Endothelial cell of umbilical vein (primary cell): ENCODE data around the gene DLEC1. TPM values are rescaled to one million over a fixed set of nuclear protein-coding genes. Genes with fewer than 3 reads are reported as not detected.
"Not testable (repeated sequence)": the region's sequence is repeated elsewhere in the genome, so short reads cannot be mapped to it uniquely, and the experiment has no call there.

Experiments
- BruUV-seq: library from RNA; stranded (reverse); fragments of 400-500 nt; replicated peaks from 2 replicates; lab custom pipeline; 2021; lab: Mats Ljungman, UMichigan
- CTCF ChIA-PET: fragments of 300-600, 350-600 bp; sonication (Branson Sonifier 250); formaldehyde crosslinking; loops from one replicate; lab custom pipeline; 2021; ENCODE audit warnings: antibody characterized with exemption, inconsistent platforms; lab: Charles Lee
- POLR2A ChIA-PET: fragments of 300-600, 350-600 bp; sonication (Branson Sonifier 250); formaldehyde crosslinking; loops from one replicate; lab custom pipeline; 2021; ENCODE audit warnings: antibody characterized with exemption, inconsistent platforms; lab: Charles Lee
- DNase-seq: peaks from one replicate; pipeline ENCODE4 v3.0.0-alpha.2; 2011; ENCODE audit warnings: low read depth, low spot score
- FAIRE-seq: peaks from 2 replicates; lab custom pipeline; 2011; peaks lifted over from hg19 to GRCh38; lab: Jason Lieb, UNC
- H2AFZ ChIP-seq: 2 replicates; pipeline ENCODE4 v1.6.0; 2012; ENCODE audit warnings: low read depth, low read length, control low read depth, inconsistent platforms
- H3K27ac ChIP-seq: 2 replicates; pipeline ENCODE4 v1.5.1; 2011; ENCODE audit warnings: low read depth, mild to moderate bottlenecking, control low read depth, low read length, moderate library complexity; ENCODE audit not compliant: insufficient read depth
- H3K27me3 ChIP-seq, 2 experiments: 2 replicates each; pipeline versions ENCODE4 v1.6.0 to v1.6.1; 2011; ENCODE audit warnings: low read length in 2 of 2, mixed read lengths in 1 of 2; ENCODE audit not compliant: control insufficient read depth in 2 of 2, insufficient read depth in 2 of 2
- H3K36me3 ChIP-seq, 2 experiments: 2 replicates in 1 of 2; 3 replicates in 1 of 2; pipeline ENCODE4 v1.5.1; 2011; ENCODE audit warnings: low read length in 2 of 2, mild to moderate bottlenecking in 1 of 2, moderate library complexity in 1 of 2; ENCODE audit not compliant: control insufficient read depth in 2 of 2, insufficient read depth in 2 of 2; ENCODE audit errors: extremely low read depth in 1 of 2
- H3K4me1 ChIP-seq: 3 replicates; pipeline ENCODE4 v1.5.1; 2011; ENCODE audit warnings: mild to moderate bottlenecking, low read length; ENCODE audit not compliant: control insufficient read depth, insufficient read depth; ENCODE audit errors: extremely low read depth
- H3K4me2 ChIP-seq: 2 replicates; pipeline ENCODE4 v1.6.1; 2011; ENCODE audit warnings: low read length, control low read depth, mixed read lengths; ENCODE audit not compliant: insufficient read depth
- H3K4me3 ChIP-seq, 3 experiments: fragments of 200-600 bp in 1 of 3; sonication (generic), shearing (Covaris generic) in 1 of 3; replicated peaks in 1 of 3; 2 replicates each; pipeline ENCODE4 v1.5.1; 2011 to 2016; ENCODE audit warnings: control low read depth in 3 of 3, low read length in 3 of 3, mild to moderate bottlenecking in 2 of 3, inconsistent platforms in 1 of 3, low read depth in 1 of 3, moderate library complexity in 1 of 3; ENCODE audit not compliant: insufficient read depth in 1 of 3
- H3K79me2 ChIP-seq: 2 replicates; pipeline ENCODE4 v1.6.0; 2012; ENCODE audit warnings: low read length, inconsistent platforms; ENCODE audit not compliant: control insufficient read depth, insufficient read depth
- H3K9ac ChIP-seq: replicated peaks from 2 replicates; pipeline ENCODE3; 2011; ENCODE audit warnings: low read length, control low read depth; ENCODE audit not compliant: insufficient read depth; ENCODE audit errors: extremely low read depth
- H3K9me1 ChIP-seq: replicated peaks from 3 replicates; pipeline ENCODE4 v1.6.0; 2011; ENCODE audit warnings: mild to moderate bottlenecking, low read length; ENCODE audit not compliant: control insufficient read depth, insufficient read depth; ENCODE audit errors: extremely low read depth
- H3K9me3 ChIP-seq: replicated peaks from 2 replicates; pipeline ENCODE4 v1.5.1; 2012; ENCODE audit warnings: low read length, inconsistent platforms; ENCODE audit not compliant: control insufficient read depth, insufficient read depth
- H4K20me1 ChIP-seq: replicated peaks from 2 replicates; pipeline ENCODE3; 2011; ENCODE audit warnings: mild to moderate bottlenecking, low read length; ENCODE audit not compliant: control insufficient read depth, insufficient read depth; ENCODE audit errors: extremely low read depth
- CTCF ChIP-seq, 2 donors: IDR thresholded peaks; 1 replicate in 1 of 2; 2 replicates in 1 of 2; pipeline ENCODE4 v1.5.1; 2011; ENCODE audit warnings: low read length in 2 of 2, mild to moderate bottlenecking in 2 of 2, moderate library complexity in 2 of 2, control low read depth in 1 of 2, inconsistent platforms in 1 of 2, low read depth in 1 of 2; ENCODE audit not compliant: insufficient read depth in 1 of 2; ENCODE audit errors: extremely low read depth in 1 of 2
- GATA2 ChIP-seq: IDR thresholded peaks from 2 replicates; pipeline ENCODE4 v1.7.0; 2011; ENCODE audit warnings: low read depth, mild to moderate bottlenecking, moderate library complexity, mixed read lengths, low read length; ENCODE audit not compliant: insufficient read length, insufficient read depth
- POLR2A ChIP-seq: IDR thresholded peaks from 2 replicates; pipeline ENCODE4 v1.6.1; 2012; ENCODE audit warnings: low read depth, mild to moderate bottlenecking, control low read depth, low read length
- POLR2AphosphoS5 ChIP-seq: IDR thresholded peaks from 2 replicates; pipeline ENCODE4 v1.6.1; 2012; ENCODE audit warnings: low read depth, mild to moderate bottlenecking, control low read depth, low read length, moderate library complexity; ENCODE audit not compliant: insufficient read depth
- dilution Hi-C: fragments of 300-500 bp; cut with MboI; formaldehyde crosslinking; loops from one replicate; pipeline ENCODE4 v1.15.0; 2019; ENCODE audit warnings: low sequenced_read_pairs; ENCODE audit not compliant: extremely low pct_ligation_motif_present
- intact Hi-C: fragments of 100-400 bp; cut with micrococcal nuclease; formaldehyde crosslinking; loops from one replicate; pipeline ENCODE4 v1.10.0; 2022
- polyA plus RNA-seq, 4 experiments: library from polyadenylated mRNA; depleted of rRNA in 3 of 4; stranded (reverse) in 3 of 4; unstranded in 1 of 4; fragments of >200 nt; gene quantifications; 2 replicates each; pipeline versions ENCODE4 v1.2.1 to v1.2.3, GENCODE V29; 2011 to 2012; ENCODE audit warnings: missing spikeins in 1 of 4
- total RNA-seq: library from RNA; stranded (reverse); gene quantifications from 2 replicates; pipeline ENCODE4 v1.2.3, GENCODE V29; 2021

DLEC1 gene
- total and polyA plus RNA-seq, 2 donors (not counting 3 experiments of a cell fraction or from before 2014, with no cell fraction given): not detected

DNA sequence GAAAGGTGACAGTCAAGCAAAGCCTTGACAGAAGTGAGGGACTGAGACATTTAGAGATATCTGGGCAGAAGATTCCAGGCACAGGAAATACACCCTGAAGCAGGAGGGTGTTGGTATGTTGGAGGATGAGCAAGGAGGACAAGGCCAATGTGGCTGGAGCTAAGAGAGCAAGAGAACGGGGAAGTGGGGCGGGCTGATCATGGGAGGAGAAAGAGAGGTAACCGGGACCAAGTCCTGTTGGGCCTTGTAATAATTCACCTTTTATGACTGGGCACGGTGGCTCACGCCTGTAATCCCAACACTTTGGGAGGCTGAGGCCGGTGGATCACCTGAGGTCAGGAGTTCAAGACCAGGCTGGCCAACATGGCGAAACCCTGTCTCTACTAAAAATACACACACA, 5.4 kb upstream of the DLEC1 start:
- H3K9me1 ChIP-seq, H3K79me2 ChIP-seq, BruUV-seq, dilution Hi-C loops, POLR2A ChIA-PET, H3K27me3 ChIP-seq, H3K4me1 ChIP-seq, H2AFZ ChIP-seq, DNase-seq, H3K9ac ChIP-seq, H3K4me3 ChIP-seq, H3K9me3 ChIP-seq, H4K20me1 ChIP-seq, CTCF ChIA-PET, H3K4me2 ChIP-seq, H3K36me3 ChIP-seq, intact Hi-C loops, H3K27ac ChIP-seq, FAIRE-seq: not testable (repeated sequence)

- H3K27me3 ChIP-seq, intact Hi-C loops, H3K36me3 ChIP-seq, H3K79me2 ChIP-seq, FAIRE-seq, H3K9me3 ChIP-seq, H2AFZ ChIP-seq, BruUV-seq, H4K20me1 ChIP-seq, H3K9me1 ChIP-seq, POLR2A ChIA-PET, H3K27ac ChIP-seq, H3K4me3 ChIP-seq, H3K4me2 ChIP-seq, H3K9ac ChIP-seq, DNase-seq, dilution Hi-C loops: not testable (repeated sequence)
- CTCF ChIA-PET: interaction anchor here (0.9 to 1.3 kb wide), 2 partner anchors 84 to 264 kb away, joined by 4 read pairs; no protein-coding TSS in a partner anchor
- H3K4me1 ChIP-seq: peaks cover 10% of the 10 kb centered on the region
Measured at GRCh38 chr3:38034335-38034734, 4.7 kb upstream of the DLEC1 start.

DNA sequence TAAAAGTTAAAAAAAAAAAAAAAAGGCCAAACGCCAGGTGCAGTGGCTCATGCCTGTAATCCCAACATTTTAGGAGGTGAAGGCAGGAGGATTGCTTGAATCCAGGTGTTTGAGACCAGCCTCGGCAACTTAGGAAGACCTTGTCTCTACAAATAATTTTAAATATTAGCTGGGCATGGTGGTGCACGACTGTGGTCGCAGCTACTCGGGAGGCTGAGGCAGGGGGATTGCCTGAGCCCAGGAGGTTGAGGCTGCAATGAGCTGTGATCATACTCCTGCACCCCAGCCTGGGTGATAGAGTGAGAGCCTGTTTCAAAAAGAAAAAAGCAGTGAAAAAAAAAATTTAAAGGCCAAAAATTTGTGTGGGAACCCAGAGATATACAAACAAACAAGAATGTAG, 2.7 kb upstream of the DLEC1 start:
- TF ChIP-seq CTCF (IDR thresholded peaks at IDR 0.05; ENCODE audit: extremely low read depth in 1 of 2, insufficient read depth in 1 of 2, low read depth in 1 of 2, low read length in 2 of 2) (no peak), POLR2AphosphoS5 (no peak), GATA2 (no peak), POLR2A (no peak)
- Histone ChIP-seq H3K27me3 (peaks cover 9 to 10% of the 10 kb centered on the region in 2 experiments), H3K9me1 (no peaks in the 10 kb centered on the region), H3K9me3 (no peaks in the 10 kb centered on the region), H2AFZ (no peak overlapping the region), H3K36me3 (no peaks in the 10 kb centered on the region), H3K79me2 (no peaks in the 10 kb centered on the region), H4K20me1 (no peaks in the 10 kb centered on the region), H3K27ac (no peak overlapping the region), H3K9ac (no peak overlapping the region), H3K4me2 (no peak overlapping the region), H3K4me3 (no peak overlapping the region), H3K4me1 (peaks cover 9% of the 10 kb centered on the region)
- DNase-seq: no peak
- ChIA-PET CTCF (no interaction called here), POLR2A (no interaction called here)
- BruUV-seq: no TSS peak
- FAIRE-seq: no peak
- intact Hi-C loops (no loop called here), dilution Hi-C loops (no loop called here)
